Mesothelial cell of epicardium (in vitro differentiated cells): ENCODE data around the gene ZNRF3. TPM values are rescaled to one million over a fixed set of nuclear protein-coding genes. Genes with fewer than 3 reads are reported as not detected.

Source experiments
- DNase-seq, 2 experiments: peaks; one replicate each; pipeline ENCODE4 v3.0.0; 2021; ENCODE audit warnings: low spot score in 2 of 2; ENCODE audit not compliant: unreplicated experiment in 2 of 2
- H3K27ac Mint-ChIP-seq: 2 replicates; pipeline ENCODE4 v1.8.0; 2021; ENCODE audit warnings: mixed read lengths
- H3K27me3 Mint-ChIP-seq: 2 replicates; pipeline ENCODE4 v1.8.0; 2021; ENCODE audit warnings: low read depth, mixed read lengths
- H3K36me3 Mint-ChIP-seq: 2 replicates; pipeline ENCODE4 v1.8.0; 2021; ENCODE audit warnings: mixed read lengths
- H3K4me1 Mint-ChIP-seq: 2 replicates; pipeline ENCODE4 v1.8.0; 2021; ENCODE audit warnings: mixed read lengths
- H3K4me3 Mint-ChIP-seq: 2 replicates; pipeline ENCODE4 v1.8.0; 2021; ENCODE audit warnings: mild to moderate bottlenecking, moderate library complexity, mixed read lengths
- H3K9me3 Mint-ChIP-seq: 2 replicates; pipeline ENCODE4 v1.8.0; 2021; ENCODE audit warnings: mixed read lengths
- total RNA-seq: library from RNA; stranded (reverse); gene quantifications from 3 replicates; pipeline ENCODE4 v1.2.1, GENCODE V29; 2021
- TF ChIP-seq, protein P1 (sequence below): fragments of 200-600 bp; sonication (generic); IDR thresholded peaks from one replicate; pipeline ENCODE4 v1.5.0; 2021; ENCODE audit warnings: antibody characterized with exemption; ENCODE audit not compliant: unreplicated experiment

The ZNRF3 gene
- total RNA-seq, 1 donor from 2014 or later: 37.3 TPM

DNA sequence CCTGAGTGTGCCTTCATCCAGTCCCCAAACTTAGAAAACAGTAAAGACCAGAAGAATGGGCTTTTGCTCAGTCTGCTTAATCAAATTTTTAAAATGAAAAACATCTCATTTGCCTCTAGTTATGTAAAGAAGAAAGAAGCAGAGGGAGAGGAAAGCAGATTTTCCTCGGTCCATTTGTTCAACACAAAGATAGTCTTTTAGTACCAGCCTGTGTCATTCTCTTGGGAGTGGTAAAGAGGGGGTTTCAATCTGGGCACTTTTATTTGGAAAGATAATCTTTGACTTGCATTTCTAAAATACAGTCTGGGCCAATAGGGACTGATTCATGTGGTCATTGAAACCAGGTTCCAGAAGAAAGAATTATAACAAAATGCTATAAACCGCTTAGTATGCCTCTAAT lies 218.9 kb downstream of the ZNRF3 start:
- no peaks in the 10 kb centered on the region for H3K9me3 Mint-ChIP-seq
- DNase-seq: no peak

DNA sequence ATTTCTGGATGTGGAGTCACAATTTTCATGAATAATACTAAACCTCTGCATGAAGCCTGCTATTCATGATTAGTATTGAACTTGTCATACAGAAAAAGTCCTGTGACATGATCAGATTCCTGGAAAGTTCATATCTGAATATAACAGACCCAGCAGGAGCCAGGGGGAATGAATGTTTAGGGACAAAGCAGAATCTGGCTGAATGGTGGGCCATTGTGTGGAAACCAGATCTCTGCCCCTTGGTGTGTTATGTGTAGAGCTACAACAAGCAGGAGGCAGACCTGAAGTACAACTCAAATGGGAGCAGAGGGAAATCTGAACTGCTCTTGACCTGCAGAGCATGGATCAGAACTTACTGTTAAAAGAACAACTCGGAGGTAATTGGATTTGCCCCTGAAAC lies 219.7 kb downstream of the ZNRF3 start:
- H3K27me3 Mint-ChIP-seq: no peaks in the 10 kb centered on the region
- peak overlapping the region; percentile 50 for H3K27ac Mint-ChIP-seq
- TF ChIP-seq, protein P1, sequence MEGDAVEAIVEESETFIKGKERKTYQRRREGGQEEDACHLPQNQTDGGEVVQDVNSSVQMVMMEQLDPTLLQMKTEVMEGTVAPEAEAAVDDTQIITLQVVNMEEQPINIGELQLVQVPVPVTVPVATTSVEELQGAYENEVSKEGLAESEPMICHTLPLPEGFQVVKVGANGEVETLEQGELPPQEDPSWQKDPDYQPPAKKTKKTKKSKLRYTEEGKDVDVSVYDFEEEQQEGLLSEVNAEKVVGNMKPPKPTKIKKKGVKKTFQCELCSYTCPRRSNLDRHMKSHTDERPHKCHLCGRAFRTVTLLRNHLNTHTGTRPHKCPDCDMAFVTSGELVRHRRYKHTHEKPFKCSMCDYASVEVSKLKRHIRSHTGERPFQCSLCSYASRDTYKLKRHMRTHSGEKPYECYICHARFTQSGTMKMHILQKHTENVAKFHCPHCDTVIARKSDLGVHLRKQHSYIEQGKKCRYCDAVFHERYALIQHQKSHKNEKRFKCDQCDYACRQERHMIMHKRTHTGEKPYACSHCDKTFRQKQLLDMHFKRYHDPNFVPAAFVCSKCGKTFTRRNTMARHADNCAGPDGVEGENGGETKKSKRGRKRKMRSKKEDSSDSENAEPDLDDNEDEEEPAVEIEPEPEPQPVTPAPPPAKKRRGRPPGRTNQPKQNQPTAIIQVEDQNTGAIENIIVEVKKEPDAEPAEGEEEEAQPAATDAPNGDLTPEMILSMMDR: no peak
- H3K4me1 Mint-ChIP-seq: peaks cover 9% of the 10 kb centered on the region
- DNase-seq: no peak
- H3K9me3 Mint-ChIP-seq: no peaks in the 10 kb centered on the region
- peaks cover 9% of the 10 kb centered on the region for H3K36me3 Mint-ChIP-seq
- H3K4me3 Mint-ChIP-seq: no peak overlapping the region

More for the DNA sequence above, 218.9 kb downstream of the ZNRF3 start:
- no peak overlapping the region for H3K4me3 Mint-ChIP-seq
- peaks cover 14% of the 10 kb centered on the region for H3K4me1 Mint-ChIP-seq
- TF ChIP-seq, protein P1: no peak
- peak overlapping the region; percentile 14 for H3K27ac Mint-ChIP-seq
- H3K36me3 Mint-ChIP-seq: peaks cover 9% of the 10 kb centered on the region
- H3K27me3 Mint-ChIP-seq: no peaks in the 10 kb centered on the region

DNA sequence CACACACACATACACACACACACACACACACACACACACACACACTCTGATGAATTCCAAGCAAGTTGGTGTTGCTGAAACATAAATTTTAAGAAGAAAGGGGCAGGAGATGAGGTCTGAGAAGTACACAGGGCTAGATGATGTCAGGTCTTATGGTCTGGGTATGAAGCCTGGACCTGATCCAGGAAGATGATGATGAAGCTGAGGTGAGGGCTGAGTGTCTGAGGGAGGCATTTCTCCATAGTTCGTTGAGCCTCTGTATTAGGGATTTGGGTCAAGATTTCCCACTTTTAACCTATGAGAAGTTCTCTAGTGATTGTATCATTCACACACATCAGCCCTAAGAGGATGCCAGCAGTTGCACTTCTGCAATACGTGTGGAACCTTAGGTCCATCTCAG lies 222.1 kb downstream of the ZNRF3 start:
- peaks cover 22% of the 10 kb centered on the region for H3K4me1 Mint-ChIP-seq
- H3K27me3 Mint-ChIP-seq: no peaks in the 10 kb centered on the region
- H3K27ac Mint-ChIP-seq: no peak overlapping the region
- H3K4me3 Mint-ChIP-seq: no peak overlapping the region
- TF ChIP-seq, protein P1: no peak
- H3K36me3 Mint-ChIP-seq: peaks cover 2% of the 10 kb centered on the region
- H3K9me3 Mint-ChIP-seq: no peaks in the 10 kb centered on the region
- DNase-seq: no peak

DNA sequence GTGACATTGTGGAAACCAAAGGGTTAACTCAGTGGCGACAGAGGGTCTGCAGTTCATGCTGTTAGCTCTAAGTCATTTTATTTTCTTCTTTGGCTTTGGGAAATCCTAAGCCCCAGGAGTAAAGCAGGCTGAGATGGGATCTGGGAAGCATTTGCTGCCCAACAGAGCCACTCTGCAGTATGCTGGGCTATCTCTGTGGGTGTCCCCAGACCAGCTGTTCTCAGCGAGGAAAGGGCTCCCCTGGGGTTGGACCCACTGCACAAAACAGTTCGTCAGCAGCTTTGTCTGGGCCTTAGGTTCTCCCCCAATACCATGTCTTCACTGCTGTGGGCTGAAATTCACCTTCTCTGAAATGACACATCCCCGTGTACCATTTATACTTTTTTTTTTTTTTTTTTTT lies 223.5 kb downstream of the ZNRF3 start:
- Mint-ChIP-seq H3K36me3 (peaks cover 6% of the 10 kb centered on the region), H3K9me3 (no peaks in the 10 kb centered on the region), H3K27ac (no peak overlapping the region), H3K4me1 (peaks cover 25% of the 10 kb centered on the region), H3K4me3 (no peak overlapping the region), H3K27me3 (no peaks in the 10 kb centered on the region)
- TF ChIP-seq, protein P1: no peak
- DNase-seq: no peak

Other genes with a start within 250 kb of the ZNRF3 start
- 91.7 to 95.9 TPM (median 92.7 TPM) in 3 replicates for gene TTC28, start 203.7 kb upstream of the ZNRF3 start, total RNA-seq
- 22.9 to 25.0 TPM (median 24.2 TPM) in 3 replicates for gene CHEK2, start 141.8 kb upstream of the ZNRF3 start, total RNA-seq
- gene HSCB, start 141.5 kb upstream of the ZNRF3 start, total RNA-seq: 15.0 to 18.7 TPM (median 15.7 TPM) in 3 replicates
- gene CCDC117, start 110.9 kb upstream of the ZNRF3 start, total RNA-seq: 22.4 to 22.9 TPM (median 22.8 TPM) in 3 replicates
- gene XBP1, start 83.0 kb upstream of the ZNRF3 start, total RNA-seq: 71.9 to 73.1 TPM (median 72.7 TPM) in 3 replicates
- 0.44 to 0.45 TPM in 2 of 3 replicates, not detected in the other for gene C22orf31, start 178.3 kb downstream of the ZNRF3 start, total RNA-seq
- 24.4 to 30.9 TPM (median 28.5 TPM) in 3 replicates for gene KREMEN1, start 189.5 kb downstream of the ZNRF3 start, total RNA-seq